GM08714 (cell line): ENCODE results near the gene RIMBP3C.
A peak's percentile ranks its signal among the peaks of the same experiment; 100 is the strongest.
"Not testable (repeated sequence)": the region's sequence is repeated elsewhere in the genome, so short reads cannot be mapped to it uniquely, and the experiment has no call there.

Experiments used
- H3K4me3 ChIP-seq: fragments of 200-500 bp; sonication (Bioruptor generic); 2 replicates; pipeline ENCODE4 v1.5.1; 2014; ENCODE audit warnings: mild to moderate bottlenecking, low read length, inconsistent platforms
- ZNF274 ChIP-seq: IDR thresholded peaks from 2 replicates; pipeline ENCODE4 v1.6.1; 2012; ENCODE audit warnings: mild to moderate bottlenecking, low read depth, low read length

Gene RIMBP3C

DNA sequence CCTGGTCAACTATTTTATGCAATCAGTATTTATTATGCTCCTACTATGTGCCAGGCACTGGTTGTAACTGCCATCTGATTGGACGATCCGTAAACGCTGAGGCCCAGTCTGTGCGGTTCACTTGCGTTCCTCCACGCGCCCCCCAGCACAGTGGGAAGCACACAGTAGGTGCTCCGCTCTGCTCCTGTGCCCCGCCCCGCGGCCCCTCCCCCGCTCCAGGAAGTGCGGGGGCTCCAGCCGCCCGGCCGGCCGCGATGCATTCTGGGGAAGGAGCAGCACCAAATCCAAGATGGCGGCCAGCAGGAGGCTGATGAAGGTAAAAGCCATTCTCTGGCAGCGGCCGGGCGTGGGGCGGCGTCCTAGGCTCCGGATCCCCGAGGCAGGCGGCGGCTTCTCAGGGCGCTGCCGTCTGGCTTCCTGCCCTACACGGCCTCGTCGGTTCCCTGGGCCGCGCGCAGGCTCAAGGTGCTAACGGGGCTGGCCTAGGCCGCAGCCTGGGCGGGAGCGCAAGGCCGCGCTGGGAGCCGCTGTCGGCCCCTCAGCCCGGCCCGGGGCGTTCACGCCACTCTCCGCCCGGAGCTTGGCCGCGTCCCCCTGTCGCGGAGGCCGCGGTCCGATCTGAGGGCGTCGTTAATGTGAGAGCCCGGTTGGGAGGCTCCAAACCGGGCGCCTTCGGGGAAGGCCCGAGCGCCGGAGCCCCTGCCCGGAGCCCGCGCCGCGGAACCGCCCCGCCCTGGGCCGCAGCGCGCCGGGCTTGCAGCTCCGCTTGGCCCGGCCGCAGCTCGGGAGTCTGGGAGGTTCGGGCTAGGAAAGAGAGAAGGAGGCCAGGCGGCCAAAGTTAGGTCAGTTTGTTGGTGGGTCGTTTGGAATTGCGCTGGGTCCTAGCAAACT, 16.4 kb upstream of the RIMBP3C start, which contains the start of gene UBE2L3:
Gene UBE2L3, plus strand, starts transcription at position 259 of the 891 bp plus-strand sequence. Its CDS starts 31 bp downstream, at position 290.
- TF ChIP-seq ZNF274: no peak
- peak within 1 kb of the TSS; percentile 87 for H3K4me3 ChIP-seq

DNA sequence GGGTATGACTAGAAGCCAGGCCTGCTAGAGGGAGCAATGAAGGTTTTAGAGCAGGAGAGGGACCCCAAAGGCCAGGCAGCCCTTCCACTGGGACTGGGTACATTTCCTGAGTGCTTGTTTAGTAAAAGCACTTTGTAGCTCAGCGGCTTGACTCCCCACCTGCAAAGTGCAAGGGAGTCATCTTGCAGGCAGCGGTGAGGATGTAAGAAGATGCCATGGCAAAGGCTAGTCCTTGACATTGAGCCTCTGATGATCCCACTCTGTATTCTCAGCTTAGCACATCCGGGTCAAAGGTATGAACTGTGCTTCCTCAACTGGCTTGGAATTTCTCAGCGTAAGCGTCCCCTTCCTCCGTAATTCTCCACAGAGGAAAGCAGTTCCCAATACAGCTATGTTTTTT, 13.2 kb upstream of the RIMBP3C start:
- no peak for TF ChIP-seq ZNF274
- H3K4me3 ChIP-seq: no peak overlapping the region

DNA sequence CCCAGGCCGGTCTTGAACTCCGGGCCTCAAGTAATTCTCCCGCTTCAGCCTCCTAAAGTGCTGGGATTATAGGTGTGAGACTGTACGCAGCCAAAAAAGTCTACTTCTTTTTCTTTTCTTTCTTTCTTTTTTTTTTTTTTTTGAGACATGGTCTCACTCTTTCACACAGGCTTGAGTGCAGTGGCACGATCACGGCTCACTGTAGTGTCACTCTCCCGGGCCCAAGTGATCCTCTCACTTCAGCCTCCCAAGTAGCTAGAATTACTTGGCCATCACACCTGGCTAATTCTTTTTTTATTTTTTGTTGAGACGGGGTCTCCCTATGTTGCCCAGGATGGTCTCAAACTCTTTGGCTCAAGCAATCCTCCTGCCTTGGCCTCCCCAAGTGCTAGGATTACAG, 12.7 kb upstream of the RIMBP3C start:
- no peak overlapping the region for H3K4me3 ChIP-seq
- TF ChIP-seq ZNF274: no peak

DNA sequence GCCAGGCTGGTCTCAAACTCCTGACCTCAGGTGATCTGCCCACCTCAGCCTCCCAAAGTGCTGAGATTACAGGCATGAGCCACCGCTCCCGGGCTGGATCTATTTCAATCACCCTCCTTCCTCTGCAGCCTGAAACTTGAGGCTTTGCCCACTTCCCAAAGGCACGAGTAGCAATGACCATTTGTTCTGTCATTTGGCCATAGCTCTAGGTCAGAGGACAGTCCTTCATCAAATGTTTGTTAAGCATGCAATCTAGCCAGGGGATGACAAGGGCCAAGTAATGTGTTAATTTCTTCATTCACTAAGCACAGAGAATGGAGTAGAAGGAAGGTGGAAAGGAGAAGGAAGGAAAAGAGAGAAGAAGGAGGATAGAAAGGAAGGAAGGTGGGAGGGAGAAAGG, 9.4 kb upstream of the RIMBP3C start:
- not testable (repeated sequence) for H3K4me3 ChIP-seq

DNA sequence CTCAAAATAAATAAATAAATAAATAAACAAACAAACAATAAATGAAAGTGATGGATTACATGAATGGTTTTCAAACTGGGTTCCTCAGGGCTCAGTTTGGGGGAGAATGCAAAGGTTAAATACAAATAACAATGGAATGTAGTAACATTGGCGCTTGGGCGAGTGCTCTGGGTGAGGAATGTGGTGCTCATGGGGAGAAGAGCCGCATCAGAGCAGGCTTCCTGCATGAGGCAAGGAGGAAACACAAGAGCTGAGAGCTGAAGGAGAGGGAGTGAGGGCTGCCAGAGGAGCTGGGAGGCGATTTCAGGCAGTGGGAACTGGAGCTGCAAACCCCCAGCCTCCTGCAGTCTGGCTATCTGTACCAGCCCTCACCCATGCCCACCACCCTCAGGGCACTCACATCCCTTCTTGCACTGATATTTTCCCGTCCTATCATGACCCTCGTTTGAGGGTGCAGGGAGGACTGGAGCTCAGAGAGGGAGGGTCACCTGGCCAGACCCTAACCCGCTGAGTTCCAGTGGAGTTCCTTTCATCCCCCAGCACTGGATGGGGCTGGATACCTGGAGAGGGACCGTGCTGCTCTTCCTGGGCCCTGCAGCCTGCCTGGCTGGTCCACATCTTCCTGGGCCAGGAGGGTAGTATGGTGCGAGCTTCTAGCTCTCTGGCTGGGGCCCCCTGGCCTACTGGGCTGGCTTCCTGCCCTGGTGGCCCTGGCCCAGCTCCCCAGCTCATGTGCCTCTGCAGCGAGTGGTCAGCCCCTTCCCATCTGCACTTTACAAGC, 8.3 kb upstream of the RIMBP3C start:
- H3K4me3 ChIP-seq: not testable (repeated sequence)

DNA sequence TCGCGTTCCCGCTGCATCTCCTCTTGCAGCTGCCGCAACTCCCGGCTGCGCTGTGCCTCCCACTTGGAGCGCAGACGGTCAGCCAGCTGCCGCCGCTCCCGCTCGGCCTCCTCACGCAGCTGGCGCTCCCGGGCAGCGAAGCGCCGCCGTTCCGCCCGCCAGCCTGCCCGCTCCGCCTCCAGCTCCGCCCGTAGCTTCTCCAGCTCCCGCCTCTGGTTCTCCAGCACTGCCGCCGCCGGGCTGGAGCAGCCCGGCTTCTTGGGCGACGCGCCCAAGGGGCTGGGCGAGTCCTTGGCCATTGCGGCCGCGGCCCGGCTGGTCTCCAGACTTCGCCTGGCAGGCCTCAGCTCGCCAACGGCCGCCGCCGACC, 598 bp downstream of the RIMBP3C start:
- H3K4me3 ChIP-seq: not testable (repeated sequence)

DNA sequence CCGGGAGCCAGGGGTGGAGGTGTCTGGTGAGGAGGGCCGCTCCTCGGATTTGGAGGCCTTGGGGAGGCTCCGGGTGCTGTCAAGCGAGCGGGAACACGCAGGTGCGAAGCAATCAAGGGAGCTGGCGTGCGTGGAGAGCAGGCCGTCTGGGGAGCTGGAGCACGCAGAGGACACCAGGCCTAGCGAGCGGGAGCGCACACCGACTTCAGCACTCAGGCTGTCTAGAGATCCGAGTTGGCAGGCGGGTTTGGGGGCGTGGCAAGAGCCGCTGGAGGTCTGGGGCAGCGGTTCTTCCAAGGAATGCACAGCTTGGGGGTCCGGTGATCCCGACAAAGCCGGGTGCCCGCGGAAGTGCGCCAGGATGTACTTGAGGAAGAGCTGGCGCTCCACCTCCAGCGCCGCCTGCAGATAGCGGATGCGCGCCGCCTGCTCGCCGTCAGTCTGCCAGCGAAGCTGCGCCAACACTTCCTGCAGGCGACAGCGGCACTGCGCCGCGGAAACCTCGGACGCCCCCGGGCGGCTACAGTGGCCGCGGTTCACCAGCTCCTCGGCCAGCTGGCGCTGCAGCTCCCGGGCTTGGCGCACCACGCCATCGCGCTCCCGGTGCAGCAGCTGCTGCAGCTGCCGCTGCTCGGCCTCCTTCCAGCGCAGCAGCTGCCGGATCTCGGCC, 1.1 kb downstream of the RIMBP3C start:
- H3K4me3 ChIP-seq: not testable (repeated sequence)

DNA sequence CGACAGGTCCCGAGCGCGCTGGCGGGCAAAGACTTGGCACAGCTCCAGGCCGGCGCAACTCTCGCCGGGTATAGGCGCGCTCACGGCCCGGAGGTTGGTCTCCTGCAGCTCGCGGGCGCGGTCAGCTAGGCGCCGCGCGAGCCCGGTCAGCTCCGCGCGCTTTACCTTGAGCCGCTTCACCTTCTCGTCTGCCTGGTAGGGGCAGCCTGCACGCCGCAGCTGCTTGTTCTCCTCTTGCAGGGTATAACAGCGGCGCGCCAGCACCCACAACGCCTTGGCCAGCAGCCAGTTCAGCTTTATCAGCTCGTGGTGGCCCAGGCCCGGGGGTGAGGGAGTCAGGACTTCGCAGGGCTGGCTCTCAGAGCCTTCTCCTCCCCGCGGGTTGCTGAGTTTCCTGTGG, 1.7 kb downstream of the RIMBP3C start:
- not testable (repeated sequence) for H3K4me3 ChIP-seq

DNA sequence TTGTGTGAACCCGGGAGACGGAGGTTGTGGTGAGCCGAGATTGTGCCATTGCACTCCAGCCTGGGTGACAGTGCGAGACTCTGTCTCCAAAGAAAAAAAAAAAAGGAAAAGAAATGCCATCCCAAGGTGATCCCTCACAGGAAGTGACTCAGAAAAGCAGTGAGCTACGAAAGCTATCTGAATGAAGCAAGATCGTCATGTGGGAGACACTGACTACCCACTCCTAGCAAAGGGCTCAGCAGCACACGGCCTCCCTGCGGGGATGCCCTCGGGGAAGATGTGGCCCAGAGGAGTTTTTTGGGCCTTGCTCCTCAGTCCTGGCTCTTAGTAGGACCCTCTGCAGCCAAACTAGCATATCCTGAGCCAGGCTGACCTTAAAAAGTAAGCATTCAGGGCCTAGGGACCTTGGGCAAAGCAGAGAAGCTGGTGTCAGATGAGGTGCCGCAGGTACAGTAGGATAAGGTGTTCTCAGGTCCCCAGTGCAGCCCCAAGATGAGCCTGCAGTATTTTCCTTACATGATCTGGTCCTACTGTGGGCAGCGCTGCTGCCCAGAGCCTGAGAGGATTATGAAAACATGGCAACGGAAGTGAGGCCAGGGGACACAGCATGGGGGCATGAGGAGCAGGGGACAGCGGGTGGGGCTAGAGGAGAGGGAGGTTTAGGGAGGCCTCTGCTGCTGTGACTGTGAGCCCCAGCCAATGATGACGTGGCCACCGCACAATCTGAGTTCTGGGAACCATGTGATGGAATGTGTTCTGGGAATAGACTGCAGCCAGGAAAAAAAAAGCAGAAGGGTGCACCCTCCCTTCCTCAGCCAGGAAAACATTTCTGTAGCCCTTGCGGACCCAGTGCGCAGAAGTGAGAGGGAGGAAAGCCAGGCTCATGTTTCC, 6.6 kb downstream of the RIMBP3C start:
- H3K4me3 ChIP-seq: not testable (repeated sequence)

DNA sequence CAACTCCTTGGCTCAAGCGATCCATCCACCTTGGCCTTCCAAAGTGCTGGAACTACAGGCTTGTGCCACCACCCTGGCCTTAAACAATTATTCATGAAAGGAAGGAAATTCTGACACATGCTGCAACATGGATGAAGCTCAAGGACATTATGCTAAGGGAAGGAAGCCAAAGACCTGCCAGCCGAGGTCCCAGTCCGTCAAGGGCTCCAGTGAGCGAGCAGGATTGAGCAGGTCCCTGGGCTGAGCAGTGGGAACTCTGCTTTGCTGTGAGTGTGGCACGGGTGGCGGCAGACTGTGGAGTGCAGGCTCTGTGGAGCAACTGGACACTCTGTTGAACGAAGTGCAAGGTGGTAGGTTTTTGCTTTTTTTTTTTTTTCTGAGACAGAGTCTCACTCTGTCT, 11.4 kb downstream of the RIMBP3C start:
- not testable (repeated sequence) for H3K4me3 ChIP-seq

DNA sequence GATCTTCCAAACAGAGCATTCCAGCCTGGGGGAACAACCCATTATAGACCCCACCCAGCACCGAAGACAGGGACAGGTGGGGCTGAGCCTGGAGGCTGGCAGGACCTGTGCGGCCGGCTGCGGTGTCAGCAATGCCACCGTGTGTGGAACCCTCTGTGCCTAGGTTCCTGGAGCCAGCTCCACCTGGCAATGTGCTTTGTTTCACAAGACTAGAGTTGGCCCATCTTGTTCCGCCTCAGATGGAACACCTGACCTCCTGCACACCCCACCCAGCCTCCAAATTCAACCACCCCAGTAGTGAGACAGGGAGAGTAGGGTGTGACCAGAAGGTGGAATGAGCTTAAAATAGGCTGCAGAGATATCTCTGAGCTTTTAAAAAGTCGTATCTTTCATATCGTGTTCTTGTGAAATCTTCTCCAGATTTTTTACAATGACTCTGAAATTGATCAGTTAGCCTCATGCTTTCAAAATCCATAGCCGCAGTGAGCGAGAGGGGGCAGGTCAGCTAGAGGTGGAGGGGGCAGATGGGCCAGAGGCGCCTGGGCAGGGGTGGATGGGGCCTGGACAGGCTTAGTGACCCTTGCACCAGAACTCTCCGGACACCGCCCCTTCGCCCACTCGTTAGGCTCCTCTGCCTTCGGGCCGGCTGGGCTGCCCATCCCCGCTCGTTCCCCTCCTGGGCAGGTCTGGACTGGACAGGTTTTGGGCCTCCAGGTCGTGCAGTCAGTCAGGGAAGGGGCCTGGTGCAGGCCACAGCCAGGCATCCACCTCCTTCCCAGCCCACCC, 18.2 kb downstream of the RIMBP3C start:
- H3K4me3 ChIP-seq: not testable (repeated sequence)

DNA sequence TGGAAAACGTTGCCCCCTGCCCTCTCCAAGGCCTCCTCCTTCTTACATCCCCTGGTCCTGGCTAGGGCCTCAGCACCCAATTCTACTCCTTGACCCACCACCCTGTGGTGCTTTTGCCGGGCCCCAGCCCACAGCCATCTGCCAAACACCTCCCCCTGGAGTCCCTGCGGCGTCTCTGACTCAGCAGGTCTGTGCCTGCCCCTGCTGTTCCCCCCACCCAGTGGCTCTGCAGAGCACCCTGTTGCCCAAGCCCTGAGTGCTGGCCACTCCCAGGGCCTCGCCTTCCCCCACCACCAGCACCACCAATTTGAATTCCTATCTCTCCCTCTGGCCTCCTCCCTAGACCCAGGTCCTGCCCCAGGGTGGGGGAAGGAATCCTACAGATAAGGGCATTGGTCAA, 19.7 kb downstream of the RIMBP3C start:
- H3K4me3 ChIP-seq: not testable (repeated sequence)

DNA sequence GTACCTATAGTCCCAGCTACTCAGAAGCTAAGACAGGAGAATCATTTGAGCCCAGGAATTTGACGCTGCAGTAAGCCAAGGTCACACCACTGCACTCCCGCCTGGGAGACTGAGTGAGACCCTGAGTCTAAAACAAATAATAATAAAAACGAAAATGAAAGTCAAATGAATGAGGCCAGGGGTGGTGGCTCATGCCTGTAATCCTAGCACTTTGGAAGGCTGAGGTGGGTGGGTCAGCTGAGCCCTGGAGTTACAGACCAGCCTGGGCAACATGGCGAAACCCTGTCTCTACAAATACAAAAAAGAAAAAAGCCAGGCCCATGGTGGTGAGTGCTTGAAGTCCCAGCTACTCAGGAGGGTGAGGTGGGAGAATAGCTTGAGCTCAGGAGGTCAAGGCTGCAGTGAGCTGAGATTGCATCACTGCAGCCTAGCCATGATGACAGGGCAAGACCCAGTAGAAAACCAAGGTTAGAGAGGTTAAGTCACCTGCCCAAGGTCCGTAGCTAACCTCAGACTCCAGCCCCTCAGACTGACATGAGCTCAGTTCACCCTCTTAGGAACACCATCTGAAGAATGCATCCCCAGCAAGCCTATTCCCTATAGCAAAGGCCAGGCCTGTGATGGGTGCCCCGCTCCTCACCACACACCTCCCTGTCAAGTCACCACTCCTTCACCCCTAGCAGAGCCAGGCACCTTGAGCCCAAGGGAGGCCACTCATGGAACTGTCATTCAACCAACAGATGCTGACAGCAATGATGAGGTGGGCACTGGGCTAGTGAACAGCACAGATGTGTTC, 24.4 kb downstream of the RIMBP3C start:
- H3K4me3 ChIP-seq: not testable (repeated sequence)

DNA sequence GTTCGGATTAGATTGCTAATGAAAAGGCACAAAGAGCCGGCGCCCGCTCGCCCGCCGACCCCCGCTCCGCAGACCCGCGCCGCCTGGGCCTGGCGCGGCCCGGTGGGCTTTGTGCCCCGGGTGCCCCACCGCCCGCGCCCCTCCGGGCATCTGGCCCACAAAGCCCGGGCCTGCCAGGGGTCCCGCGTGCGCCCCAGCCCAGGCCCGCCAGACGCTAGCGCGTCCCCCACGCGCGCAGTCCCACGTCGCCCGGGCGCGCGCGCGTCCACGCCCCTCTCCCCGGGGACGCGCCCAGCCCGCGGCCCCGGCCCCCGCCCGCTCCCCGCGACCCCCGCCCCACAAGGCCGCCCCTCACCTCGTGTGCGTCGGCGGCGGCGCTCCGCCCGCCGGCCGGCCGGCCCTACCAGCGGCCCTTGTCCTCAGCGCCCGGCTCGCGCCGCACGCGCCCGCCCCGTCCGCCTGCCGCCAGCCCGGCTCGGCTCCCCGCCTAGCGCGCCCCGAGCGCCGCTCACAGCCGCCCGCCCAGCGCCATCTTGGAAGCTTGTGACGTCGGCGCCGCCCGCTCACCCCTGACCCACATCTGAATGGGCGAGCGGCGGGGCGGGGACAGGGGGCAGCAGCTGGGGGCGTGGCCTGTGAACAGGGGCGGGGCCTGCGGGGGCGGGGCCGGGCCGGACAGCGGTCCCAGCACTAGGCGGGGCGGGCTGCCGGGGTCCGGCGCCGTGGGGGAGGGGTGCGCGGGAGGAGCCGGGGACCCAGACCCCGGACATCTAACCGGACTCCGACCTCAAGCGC, 34.1 kb downstream of the RIMBP3C start:
- H3K4me3 ChIP-seq: not testable (repeated sequence)

DNA sequence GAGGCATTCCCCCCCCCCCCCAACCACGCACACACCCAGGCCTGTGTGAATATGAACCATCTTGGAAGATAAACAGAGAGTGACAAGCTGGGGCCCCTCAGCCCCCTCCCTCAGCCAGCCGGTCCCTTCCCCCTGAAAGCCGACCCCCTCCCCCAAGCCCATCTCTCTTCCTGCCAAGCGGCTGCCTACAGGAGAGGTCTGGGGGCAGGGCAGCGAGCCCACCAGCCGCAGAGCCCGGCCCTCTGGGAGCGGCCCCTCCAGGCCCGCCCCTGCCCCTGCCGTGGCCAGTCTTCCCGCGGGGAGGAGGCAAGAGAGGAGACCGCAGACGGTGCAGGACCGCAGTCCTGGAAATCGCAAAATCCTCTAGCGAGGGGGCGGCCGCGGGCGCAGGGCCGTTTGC, 34.7 kb downstream of the RIMBP3C start:
- not testable (repeated sequence) for H3K4me3 ChIP-seq

DNA sequence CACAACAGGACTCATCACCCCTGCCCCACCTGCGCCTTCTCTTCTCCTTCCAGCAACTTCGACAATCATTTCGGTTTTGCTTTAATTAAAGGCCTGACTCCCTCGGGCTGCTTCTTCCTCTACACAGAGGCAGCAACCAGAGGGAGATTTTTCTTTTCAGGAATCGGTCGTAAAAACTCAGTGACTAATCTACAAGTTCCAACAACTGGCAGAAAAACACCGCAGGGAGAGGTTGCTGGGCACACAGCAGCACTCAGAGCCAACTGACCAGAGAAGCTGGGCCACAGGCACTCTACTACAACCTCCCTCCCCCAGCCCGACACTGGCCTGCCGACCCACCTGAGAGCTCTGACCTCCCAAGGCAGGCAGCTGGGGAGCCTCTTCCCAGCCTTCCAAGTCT, 36.0 kb downstream of the RIMBP3C start:
- H3K4me3 ChIP-seq: not testable (repeated sequence)

DNA sequence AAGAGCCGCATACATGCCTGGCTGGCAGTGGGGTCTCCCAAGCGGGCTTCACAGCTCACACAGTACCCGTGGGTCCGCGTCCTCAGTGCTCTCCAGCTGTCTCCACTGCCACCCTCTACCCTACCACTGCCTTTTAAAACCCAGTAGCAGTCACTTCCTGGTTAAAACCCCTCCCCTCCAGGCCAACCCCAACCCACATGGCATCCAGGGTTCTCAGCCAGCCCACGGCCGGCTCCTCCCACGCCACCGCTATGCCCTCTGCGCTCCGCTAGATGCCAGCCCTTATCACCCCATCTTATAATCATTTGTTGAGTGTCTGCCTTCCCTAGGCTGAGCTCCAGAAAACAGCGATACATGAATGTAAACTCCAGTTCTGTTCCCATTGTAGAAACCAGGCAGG, 37.1 kb downstream of the RIMBP3C start:
- H3K4me3 ChIP-seq: not testable (repeated sequence)

DNA sequence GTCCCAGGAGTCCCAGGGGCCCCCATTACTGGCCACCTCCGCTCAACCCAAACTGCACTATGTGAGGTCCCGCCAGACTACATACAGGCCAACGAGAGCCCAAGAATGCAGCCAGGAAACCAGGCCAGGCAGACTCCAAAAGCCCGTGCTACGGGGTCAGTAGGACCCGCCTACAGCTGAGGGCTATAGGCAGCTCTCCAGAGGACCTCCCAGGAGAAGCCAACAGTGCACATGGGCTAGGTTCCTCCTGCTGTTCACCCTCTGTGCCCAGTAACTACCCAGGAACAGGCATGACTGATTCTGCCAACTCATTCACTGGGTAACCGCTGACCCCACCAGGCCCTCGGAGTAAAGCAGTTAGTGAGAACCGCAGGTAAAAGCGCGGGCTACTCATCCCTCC, 39.2 kb downstream of the RIMBP3C start:
- H3K4me3 ChIP-seq: not testable (repeated sequence)
